ENCODE data around the gene SAG.
"Not testable (repeated sequence)": the region's sequence is repeated elsewhere in the genome, so short reads cannot be mapped to it uniquely, and the experiment has no call there.

Gene SAG

GRCh38 chr2:233334915-233335314, 27.3 kb downstream of the SAG start:
- no peak for DNase-seq

GRCh38 chr2:233336091-233336490, 28.5 kb downstream of the SAG start:
- DNase-seq = not testable (repeated sequence)

- no peak for DNase-seq
Observed at GRCh38 chr2:233336541-233336940, 28.9 kb downstream of the SAG start.

GRCh38 chr2:233338046-233338445, 30.4 kb downstream of the SAG start:
- DNase-seq = no peak

GRCh38 chr2:233338812-233339368, 31.3 kb downstream of the SAG start:
- no peak for DNase-seq

- DNase-seq = no peak
Observed at GRCh38 chr2:233339427-233339826, 31.8 kb downstream of the SAG start.

GRCh38 chr2:233341296-233341695, 33.7 kb downstream of the SAG start:
- no peak for DNase-seq

- DNase-seq = no peak
Observed at GRCh38 chr2:233342301-233342700, 34.7 kb downstream of the SAG start.

- no peak for DNase-seq
Observed at GRCh38 chr2:233343171-233343705, 35.6 kb downstream of the SAG start.

- DNase-seq = no peak
Observed at GRCh38 chr2:233346376-233346775, 38.8 kb downstream of the SAG start.

- no peak for DNase-seq
Observed at GRCh38 chr2:233346930-233347329, 39.3 kb downstream of the SAG start.

- DNase-seq = no peak
Observed at GRCh38 chr2:233349005-233349998, 41.7 kb downstream of the SAG start.

- no peak for DNase-seq
Observed at GRCh38 chr2:233350708-233351107, 43.1 kb downstream of the SAG start.

GRCh38 chr2:233351423-233351822, 43.8 kb downstream of the SAG start:
- no peak for DNase-seq

- no peak for DNase-seq
Observed at GRCh38 chr2:233352141-233352842, 44.7 kb downstream of the SAG start.

GRCh38 chr2:233353101-233353768, 45.6 kb downstream of the SAG start:
- DNase-seq = no peak

GRCh38 chr2:233353769-233354499, 46.3 kb downstream of the SAG start, which contains the start of gene DGKD:
TSS of gene DGKD (plus strand) at chr2:233354494. CDS start at chr2:233354519, 25 bp downstream.
- no peak for DNase-seq

GRCh38 chr2:233354500-233354924, 46.9 kb downstream of the SAG start:
- DNase-seq = no peak

GRCh38 chr2:233354971-233355574, 47.5 kb downstream of the SAG start:
- no peak for DNase-seq

GRCh38 chr2:233355916-233356315, 48.3 kb downstream of the SAG start:
- no peak for DNase-seq

GRCh38 chr2:233356546-233357308, 49.1 kb downstream of the SAG start:
- DNase-seq = no peak

All from cortex of kidney (tissue), 1 donor.